ENCODE results near the gene OR10A3.

The OR10A3 gene

GRCh38 chr11:7892059-7892699 is 49.3 kb downstream of the OR10A3 start:
- DNase-seq (ENCODE audit: low spot score), result no peak

DNA sequence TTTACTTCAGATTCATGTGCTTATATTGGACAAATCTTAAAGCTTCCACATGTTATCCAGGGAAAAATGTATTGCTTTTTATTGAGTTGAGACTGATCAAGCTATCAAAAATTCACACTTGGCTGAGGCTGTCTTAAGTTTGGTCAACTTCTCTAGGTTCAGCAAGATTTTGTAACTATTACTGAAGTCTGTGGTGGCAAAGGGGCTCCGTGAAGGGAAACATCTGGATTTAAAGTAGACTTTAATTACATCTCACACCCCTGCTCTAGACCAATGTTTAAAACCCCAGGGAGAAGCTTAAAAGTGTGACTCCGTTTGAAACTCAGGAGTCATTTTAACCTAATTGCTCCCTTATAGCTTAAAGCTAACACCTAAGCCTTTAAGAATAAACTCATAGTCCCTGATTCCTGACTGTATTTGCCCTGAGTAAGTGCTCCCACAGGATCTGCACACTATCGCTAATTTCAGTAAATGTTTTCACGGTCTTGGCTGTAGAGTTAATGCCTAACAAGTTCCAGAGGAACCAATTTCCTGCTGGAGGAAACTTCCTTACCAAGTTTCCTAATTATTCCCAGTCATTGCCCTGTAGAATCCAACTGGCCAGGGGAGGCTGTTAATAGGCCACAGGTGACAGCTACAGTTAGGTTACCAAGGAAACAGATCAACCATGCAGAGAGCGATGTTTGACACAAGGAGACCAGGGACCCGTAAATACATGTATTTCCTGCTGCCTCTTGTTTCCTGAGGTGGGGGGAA is 50.9 kb downstream of the OR10A3 start:
- no peak for DNase-seq (ENCODE audit: low spot score)

GRCh38 chr11:7889985-7890384 is 51.5 kb downstream of the OR10A3 start:
- no peak for DNase-seq (ENCODE audit: low spot score)

All from iPS-NIHi11 (cell line).